ENCODE measurements around the gene PTH2R. TPM values are rescaled to one million over a fixed set of nuclear protein-coding genes. Genes with fewer than 3 reads are reported as not detected.

Gene PTH2R
- total RNA-seq, 1 experiment from 2014 or later = not detected

- TF ChIP-seq EZH2 (IDR thresholded peaks at IDR 0.05; ENCODE audit: low read depth) = no peak
- TF ChIP-seq, protein P1, sequence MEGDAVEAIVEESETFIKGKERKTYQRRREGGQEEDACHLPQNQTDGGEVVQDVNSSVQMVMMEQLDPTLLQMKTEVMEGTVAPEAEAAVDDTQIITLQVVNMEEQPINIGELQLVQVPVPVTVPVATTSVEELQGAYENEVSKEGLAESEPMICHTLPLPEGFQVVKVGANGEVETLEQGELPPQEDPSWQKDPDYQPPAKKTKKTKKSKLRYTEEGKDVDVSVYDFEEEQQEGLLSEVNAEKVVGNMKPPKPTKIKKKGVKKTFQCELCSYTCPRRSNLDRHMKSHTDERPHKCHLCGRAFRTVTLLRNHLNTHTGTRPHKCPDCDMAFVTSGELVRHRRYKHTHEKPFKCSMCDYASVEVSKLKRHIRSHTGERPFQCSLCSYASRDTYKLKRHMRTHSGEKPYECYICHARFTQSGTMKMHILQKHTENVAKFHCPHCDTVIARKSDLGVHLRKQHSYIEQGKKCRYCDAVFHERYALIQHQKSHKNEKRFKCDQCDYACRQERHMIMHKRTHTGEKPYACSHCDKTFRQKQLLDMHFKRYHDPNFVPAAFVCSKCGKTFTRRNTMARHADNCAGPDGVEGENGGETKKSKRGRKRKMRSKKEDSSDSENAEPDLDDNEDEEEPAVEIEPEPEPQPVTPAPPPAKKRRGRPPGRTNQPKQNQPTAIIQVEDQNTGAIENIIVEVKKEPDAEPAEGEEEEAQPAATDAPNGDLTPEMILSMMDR (conservative IDR thresholded peaks at IDR 0.05) = no peak
- Histone ChIP-seq H3K9me3 (ENCODE audit: insufficient read depth, low read depth) (no peaks in the 10 kb centered on the region), H3K36me3 (ENCODE audit: low read depth) (no peaks in the 10 kb centered on the region), H4K20me1 (ENCODE audit: insufficient read depth) (no peaks in the 10 kb centered on the region), H3K79me2 (ENCODE audit: low read depth) (no peaks in the 10 kb centered on the region), H3K9me2 (ENCODE audit: insufficient read depth) (no peaks in the 10 kb centered on the region), H3K27ac (no peak overlapping the region), H3K27me3 (ENCODE audit: insufficient read depth, low read depth) (no peaks in the 10 kb centered on the region), H3F3A (ENCODE audit: insufficient read depth, low read depth) (no peaks in the 10 kb centered on the region), H3K4me2 (no peak overlapping the region), H3K4me3 (no peak overlapping the region), H2AFZ (no peak overlapping the region), H3K4me1 (replicated peaks; ENCODE audit: insufficient read depth) (peaks cover 15% of the 10 kb centered on the region)
- DNase-seq = no peak
- intact Hi-C loops (cut with micrococcal nuclease; ENCODE audit: unreplicated experiment) = no loop called here
- ChIA-PET CTCF (interaction anchor here (0.6 kb wide), 1 partner anchor 289 kb away, joined by 4 read pairs; no protein-coding TSS in a partner anchor), POLR2A (ENCODE audit: unreplicated experiment) (no interaction called here)
- no TSS peak for BruUV-seq (replicated peaks)
These were observed 47.6 kb upstream of the PTH2R start for GRCh38 chr2:208358758-208359631.

GRCh38 chr2:208359632-208359986 lies 47.0 kb upstream of the PTH2R start:
- intact Hi-C loops (cut with micrococcal nuclease; ENCODE audit: unreplicated experiment) = no loop called here
- no TSS peak for BruUV-seq (replicated peaks)
- Histone ChIP-seq H2AFZ (no peak overlapping the region), H3K36me3 (ENCODE audit: low read depth) (no peaks in the 10 kb centered on the region), H3F3A (ENCODE audit: insufficient read depth, low read depth) (no peaks in the 10 kb centered on the region), H3K4me1 (replicated peaks; ENCODE audit: insufficient read depth) (peaks cover 18% of the 10 kb centered on the region), H3K27ac (no peak overlapping the region), H4K20me1 (ENCODE audit: insufficient read depth) (no peaks in the 10 kb centered on the region), H3K4me2 (no peak overlapping the region), H3K27me3 (ENCODE audit: insufficient read depth, low read depth) (no peaks in the 10 kb centered on the region), H3K79me2 (ENCODE audit: low read depth) (no peaks in the 10 kb centered on the region), H3K9me2 (ENCODE audit: insufficient read depth) (no peaks in the 10 kb centered on the region), H3K4me3 (no peak overlapping the region), H3K9me3 (ENCODE audit: insufficient read depth, low read depth) (no peaks in the 10 kb centered on the region)
- no peak for DNase-seq
- ChIA-PET CTCF (no interaction called here), POLR2A (ENCODE audit: unreplicated experiment) (no interaction called here)
- TF ChIP-seq EZH2 (IDR thresholded peaks at IDR 0.05; ENCODE audit: low read depth) = no peak
- TF ChIP-seq, protein P1 (conservative IDR thresholded peaks at IDR 0.05) = no peak

GRCh38 chr2:208360259-208361076 lies 46.1 kb upstream of the PTH2R start:
- Histone ChIP-seq H3K36me3 (ENCODE audit: low read depth) (no peaks in the 10 kb centered on the region), H3K27me3 (ENCODE audit: insufficient read depth, low read depth) (no peaks in the 10 kb centered on the region), H3K4me2 (no peak overlapping the region), H3K27ac (no peak overlapping the region), H3F3A (ENCODE audit: insufficient read depth, low read depth) (no peaks in the 10 kb centered on the region), H3K9me3 (ENCODE audit: insufficient read depth, low read depth) (no peaks in the 10 kb centered on the region), H3K4me3 (no peak overlapping the region), H3K79me2 (ENCODE audit: low read depth) (no peaks in the 10 kb centered on the region), H2AFZ (no peak overlapping the region), H4K20me1 (ENCODE audit: insufficient read depth) (no peaks in the 10 kb centered on the region), H3K9me2 (ENCODE audit: insufficient read depth) (no peaks in the 10 kb centered on the region), H3K4me1 (replicated peaks; ENCODE audit: insufficient read depth) (peaks cover 18% of the 10 kb centered on the region)
- BruUV-seq (replicated peaks) = no TSS peak
- CTCF ChIA-PET = no interaction called here
- POLR2A ChIA-PET (ENCODE audit: unreplicated experiment) = no interaction called here
- intact Hi-C loops (cut with micrococcal nuclease; ENCODE audit: unreplicated experiment) = no loop called here
- TF ChIP-seq EZH2 (IDR thresholded peaks at IDR 0.05; ENCODE audit: low read depth) = no peak
- TF ChIP-seq, protein P1 (conservative IDR thresholded peaks at IDR 0.05) = no peak
- DNase-seq = no peak

Measured in PC-9 (cell line).